Breast epithelium (tissue), 3 donors: ENCODE data around the gene ARHGAP15.

Experiments
- CTCF ChIP-seq, 3 donors: fragments of 450-650 bp; IDR thresholded peaks; one replicate each; pipeline ENCODE4 v1.5.1; 2016 to 2017; ENCODE audit warnings: antibody characterized with exemption in 3 of 3, mild to moderate bottlenecking in 3 of 3, moderate library complexity in 3 of 3
- POLR2A ChIP-seq: fragments of 450-650 bp; IDR thresholded peaks from one replicate; pipeline ENCODE4 v1.6.1; 2016; ENCODE audit warnings: antibody characterized with exemption, mild to moderate bottlenecking, moderate library complexity
- POLR2AphosphoS5 ChIP-seq, 3 donors: sonication (generic); formaldehyde crosslinking; IDR thresholded peaks; one replicate each; pipeline ENCODE4 v1.6.1; 2017; ENCODE audit warnings: antibody characterized with exemption in 3 of 3

GRCh38 chr2:143499061-143499460 is 369.8 kb downstream of the ARHGAP15 start:
- TF ChIP-seq POLR2A, result no peak
- TF ChIP-seq CTCF (IDR thresholded peaks at IDR 0.05), result no peak
- no peak for TF ChIP-seq POLR2AphosphoS5 (IDR thresholded peaks at IDR 0.05)
